EH (cell line): ENCODE data around the gene GRIN2A.

Experiments used
- DNase-seq: peaks from one replicate; pipeline ENCODE4 v3.0.0-alpha.2; 2015; ENCODE audit warnings: low read depth

The GRIN2A gene

GRCh38 chr16:10181196-10182162 lies 749 bp downstream of the GRIN2A start:
- DNase-seq: peak; percentile 62

DNA sequence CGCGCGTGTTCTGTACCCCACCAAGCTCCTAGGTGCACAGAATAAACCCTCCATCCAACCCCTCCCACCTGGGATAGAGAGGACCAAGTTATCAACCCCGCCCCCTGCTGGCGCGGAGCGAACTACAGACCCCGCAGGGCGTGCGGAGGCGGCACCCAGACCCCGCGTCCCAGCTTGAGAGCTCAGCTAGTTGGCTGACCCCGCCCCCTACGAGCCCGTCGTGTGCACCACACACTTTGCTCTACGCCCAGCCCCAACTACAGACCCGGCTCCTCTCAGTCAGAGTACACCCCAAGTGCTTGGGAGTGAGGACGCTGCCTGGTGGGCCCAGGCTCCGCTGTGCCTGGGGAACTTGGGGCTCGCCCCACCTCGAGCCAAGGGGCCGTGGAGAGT lies 1.5 kb downstream of the GRIN2A start:
- DNase-seq: peak; percentile 15

- DNase-seq: no peak
Measured at GRCh38 chr16:10180042-10180770, 2.0 kb downstream of the GRIN2A start.

- DNase-seq: no peak
Measured at GRCh38 chr16:10178526-10178925, 3.7 kb downstream of the GRIN2A start.

- DNase-seq: peak; percentile 49
Measured at GRCh38 chr16:10178080-10178479, 4.1 kb downstream of the GRIN2A start.

GRCh38 chr16:10172848-10173655 lies 9.2 kb downstream of the GRIN2A start:
- DNase-seq: peak; percentile 92

- DNase-seq: no peak
Measured at GRCh38 chr16:10171221-10171620, 11.0 kb downstream of the GRIN2A start.

- DNase-seq: peak; percentile 35
Measured at GRCh38 chr16:10169904-10170410, 12.3 kb downstream of the GRIN2A start.

DNA sequence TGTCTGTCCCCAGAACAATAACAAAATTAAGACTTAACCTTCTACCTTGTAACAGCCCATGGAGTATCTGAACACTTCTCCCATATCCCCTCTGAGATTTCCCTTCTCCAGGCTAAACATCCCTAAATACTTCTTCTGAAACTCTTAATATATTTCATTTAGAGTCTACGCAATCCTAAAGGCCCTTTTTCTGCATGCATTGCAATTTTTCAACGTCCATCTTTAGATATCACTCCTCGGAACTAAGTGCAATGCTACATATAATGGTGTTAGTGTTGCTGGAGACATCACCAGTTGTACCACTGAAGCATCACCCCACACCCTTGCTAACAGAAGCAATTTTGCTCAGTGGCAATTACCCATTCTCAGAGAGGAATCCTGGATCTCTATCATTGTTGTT lies 13.2 kb downstream of the GRIN2A start:
- no peak for DNase-seq

- peak; percentile 73 for DNase-seq
Measured at GRCh38 chr16:10168258-10168657, 14.0 kb downstream of the GRIN2A start.

DNA sequence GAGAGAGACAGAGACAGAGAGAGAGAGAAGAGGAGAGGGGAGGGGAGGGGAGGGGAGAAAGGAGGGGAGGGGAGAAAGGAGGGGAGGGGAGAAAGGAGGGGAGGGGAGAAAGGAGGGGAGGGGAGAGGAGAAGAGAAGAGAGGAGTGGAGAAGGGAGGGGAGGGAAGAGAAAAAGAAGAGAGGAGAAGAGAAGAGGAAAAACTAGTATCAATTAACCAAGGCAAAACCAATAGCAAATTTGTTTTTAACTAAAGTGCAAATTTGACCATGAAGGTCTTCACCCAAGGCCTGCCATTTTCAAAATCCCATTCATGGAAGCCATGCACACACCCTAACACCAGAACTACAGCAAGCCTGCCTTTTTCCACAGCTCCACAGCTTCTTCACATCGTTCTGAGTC lies 16.6 kb downstream of the GRIN2A start:
- no peak for DNase-seq

DNA sequence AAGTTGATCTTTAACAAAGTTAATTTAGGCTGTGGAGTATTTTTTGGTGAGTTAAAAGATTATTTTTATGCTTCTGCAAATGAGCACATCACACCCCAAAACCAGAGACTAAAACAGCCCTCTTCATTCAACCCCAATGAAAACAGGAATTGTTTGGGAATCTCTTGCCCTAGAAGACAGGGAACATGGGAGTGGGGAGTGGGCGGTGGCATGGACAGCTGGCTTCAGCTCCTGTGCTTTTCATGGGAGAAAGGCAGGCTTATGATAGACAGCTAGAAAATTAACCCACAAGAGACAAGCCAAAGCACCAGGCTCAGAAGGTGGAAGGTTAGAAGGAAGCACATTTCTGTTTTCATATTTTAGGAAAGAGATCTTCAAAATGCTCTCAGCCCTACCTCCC lies 19.2 kb downstream of the GRIN2A start:
- DNase-seq: no peak

- DNase-seq: peak; percentile 62
Measured at GRCh38 chr16:10156099-10156498, 26.1 kb downstream of the GRIN2A start.

GRCh38 chr16:10154389-10154788 lies 27.8 kb downstream of the GRIN2A start:
- DNase-seq: peak; percentile 27

DNA sequence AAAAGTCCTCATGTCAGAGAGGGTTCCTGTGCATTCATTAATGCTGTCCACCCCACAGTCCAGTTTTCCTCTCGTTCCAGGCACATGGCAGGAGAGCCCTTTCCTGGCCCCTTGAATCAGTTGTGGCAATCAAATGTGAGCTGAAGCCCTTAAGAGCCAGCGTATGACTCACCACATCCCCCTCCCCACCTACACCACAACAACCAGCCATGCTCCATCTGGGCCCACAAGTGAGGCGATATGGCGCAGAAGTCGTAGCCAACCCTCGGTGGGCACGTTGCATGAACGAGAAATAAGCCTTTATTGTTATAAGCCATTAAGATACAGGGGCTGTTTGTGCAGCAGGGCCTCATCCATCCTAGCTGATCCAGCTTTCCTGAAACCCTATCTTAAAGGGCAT lies 28.2 kb downstream of the GRIN2A start:
- DNase-seq: no peak

DNA sequence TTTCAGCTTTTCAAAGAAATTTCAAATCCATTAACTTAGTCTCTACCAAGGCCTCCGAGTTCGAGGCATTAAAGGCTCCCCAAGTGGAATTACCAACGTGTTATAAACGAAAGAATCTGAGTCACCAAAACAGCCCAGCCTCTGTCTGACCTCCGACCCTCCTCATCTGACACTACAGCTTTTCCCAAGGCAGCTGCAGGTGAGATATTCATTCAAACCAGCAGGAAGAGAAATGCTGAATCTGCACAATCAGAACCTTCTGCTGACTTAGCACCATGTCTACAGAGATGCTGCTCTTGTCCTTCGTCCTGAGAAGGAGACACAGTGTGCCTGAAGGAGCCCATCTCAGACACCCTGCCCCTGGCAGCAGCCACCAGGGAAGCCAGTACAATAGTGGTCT lies 30.5 kb downstream of the GRIN2A start:
- no peak for DNase-seq

DNA sequence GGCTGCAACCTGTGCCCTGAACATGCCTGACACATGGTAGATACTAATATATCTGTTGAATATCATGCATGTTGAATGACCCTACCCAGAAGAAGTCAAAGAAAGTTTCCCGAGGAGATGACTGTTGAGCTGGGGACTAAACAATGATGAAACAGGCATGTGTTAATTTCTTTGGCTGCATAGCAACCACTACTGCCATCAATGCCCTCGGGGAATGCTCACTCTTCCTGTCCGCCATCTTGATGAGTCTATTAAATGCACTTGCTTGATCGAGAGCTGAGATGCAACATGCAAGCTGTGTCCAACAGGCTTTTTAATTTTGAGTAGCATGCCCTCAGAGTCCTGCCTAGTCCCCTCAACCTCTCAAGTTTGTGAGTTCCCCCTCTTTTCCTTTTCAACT lies 31.3 kb downstream of the GRIN2A start:
- peak; percentile 35 for DNase-seq

- no peak for DNase-seq
Measured at GRCh38 chr16:10145542-10146035, 36.6 kb downstream of the GRIN2A start.

- no peak for DNase-seq
Measured at GRCh38 chr16:10141671-10142070, 40.6 kb downstream of the GRIN2A start.

DNA sequence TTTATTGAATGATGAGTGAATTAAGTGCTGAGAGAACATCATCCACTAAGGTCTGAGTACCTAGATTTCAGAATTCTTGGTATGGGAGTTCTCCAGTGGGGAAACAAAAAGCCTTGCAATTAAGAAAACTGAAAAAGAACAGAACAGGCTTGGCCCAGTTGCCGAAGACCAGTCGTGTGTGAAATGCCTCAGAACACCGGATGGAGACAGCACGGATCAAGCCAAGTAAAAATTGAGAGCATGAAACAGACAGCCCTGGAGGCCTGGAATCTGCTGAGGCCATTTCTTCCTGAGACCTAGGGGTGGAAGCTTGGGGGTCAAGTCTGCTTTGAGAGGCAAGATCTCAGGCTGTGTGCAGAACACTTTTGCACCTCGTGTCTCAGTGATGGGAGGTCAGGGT lies 43.3 kb downstream of the GRIN2A start:
- DNase-seq: no peak

DNA sequence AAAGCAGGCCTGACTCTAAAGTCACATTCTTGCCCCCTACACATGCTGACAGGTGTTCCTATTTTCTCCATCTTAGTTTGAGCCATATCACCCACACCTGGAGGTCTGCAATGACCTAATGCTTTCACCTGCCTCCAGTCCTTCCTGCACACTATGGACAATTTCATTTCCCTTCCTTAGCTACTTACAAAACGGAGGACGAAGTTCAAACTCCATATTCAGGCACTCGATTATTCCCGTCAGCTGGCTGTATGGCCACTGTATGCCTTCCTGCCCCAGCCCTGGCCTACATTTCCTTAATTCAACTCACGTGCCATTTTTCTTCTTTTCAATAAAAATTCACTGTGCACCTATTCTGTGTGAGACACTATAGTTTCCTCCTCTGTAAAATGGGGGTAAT lies 44.9 kb downstream of the GRIN2A start:
- DNase-seq: no peak

DNA sequence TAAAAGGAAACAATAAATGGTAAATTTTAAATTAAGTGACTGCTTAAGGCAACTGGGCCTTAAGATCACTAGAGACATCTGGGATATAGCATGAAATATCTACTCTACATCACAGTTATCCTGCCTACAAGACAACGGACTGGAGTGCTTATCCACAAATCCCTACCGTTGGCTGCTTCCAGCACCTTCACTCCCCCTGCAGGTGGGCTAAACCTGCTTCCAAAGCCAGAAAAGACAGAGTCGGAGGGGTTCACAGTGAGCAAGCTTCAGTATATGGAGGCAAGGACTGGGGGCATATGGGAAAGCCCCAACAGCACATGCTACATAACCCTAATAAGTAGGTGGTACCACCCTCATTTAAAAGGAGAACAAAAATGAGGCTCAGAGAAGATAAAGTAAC lies 45.3 kb downstream of the GRIN2A start:
- DNase-seq: no peak
